Kidney epithelial cell (primary cell): Measurements from ENCODE around the gene ITPR1. TPM values are rescaled to one million over a fixed set of nuclear protein-coding genes. Genes with fewer than 3 reads are reported as not detected.

Experiments
- DNase-seq: peaks from one replicate; pipeline ENCODE4 v3.0.0-alpha.2; 2010; ENCODE audit warnings: low read depth
- H3K27me3 ChIP-seq: 2 replicates; pipeline ENCODE4 v1.6.0; 2011; ENCODE audit warnings: low read length; ENCODE audit not compliant: control insufficient read depth, insufficient read depth
- H3K36me3 ChIP-seq: 2 replicates; pipeline ENCODE4 v1.5.1; 2011; ENCODE audit warnings: low read length; ENCODE audit not compliant: control insufficient read depth, insufficient read depth
- H3K4me3 ChIP-seq: 2 replicates; pipeline ENCODE4 v1.5.1; 2011; ENCODE audit warnings: low read depth, mild to moderate bottlenecking, control low read depth, low read length
- total RNA-seq: library from RNA; depleted of rRNA; stranded (reverse); fragments of >200 nt; gene quantifications from 2 replicates; pipeline ENCODE4 v1.2.3, GENCODE V29; 2015
- TF ChIP-seq, protein P1 (sequence below): IDR thresholded peaks from 2 replicates; pipeline ENCODE4 v1.5.1; 2011; ENCODE audit warnings: mild to moderate bottlenecking, moderate library complexity, low read length, control low read depth, inconsistent platforms; ENCODE audit not compliant: insufficient read depth, poor library complexity, severe bottlenecking

The ITPR1 gene
- total RNA-seq, 1 donor from 2014 or later, result 8.9 TPM

DNA sequence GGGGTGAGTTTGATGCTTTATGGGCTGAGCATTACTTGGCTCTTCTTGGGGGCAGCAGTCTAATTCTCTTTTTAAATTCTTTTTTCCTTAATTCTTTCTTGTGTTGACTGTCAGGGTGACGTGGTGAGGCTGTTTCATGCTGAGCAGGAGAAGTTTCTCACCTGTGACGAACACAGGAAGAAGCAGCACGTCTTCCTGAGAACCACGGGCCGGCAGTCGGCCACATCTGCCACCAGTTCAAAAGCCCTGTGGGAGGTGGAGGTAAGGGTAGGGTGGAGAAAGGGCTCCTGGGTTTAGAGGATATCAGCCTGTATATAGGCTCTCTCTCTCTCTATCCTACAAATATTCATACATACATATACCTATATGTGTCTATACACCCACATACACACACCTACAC, 152.3 kb downstream of the ITPR1 start:
- no peaks in the 10 kb centered on the region for H3K27me3 ChIP-seq
- TF ChIP-seq, protein P1, sequence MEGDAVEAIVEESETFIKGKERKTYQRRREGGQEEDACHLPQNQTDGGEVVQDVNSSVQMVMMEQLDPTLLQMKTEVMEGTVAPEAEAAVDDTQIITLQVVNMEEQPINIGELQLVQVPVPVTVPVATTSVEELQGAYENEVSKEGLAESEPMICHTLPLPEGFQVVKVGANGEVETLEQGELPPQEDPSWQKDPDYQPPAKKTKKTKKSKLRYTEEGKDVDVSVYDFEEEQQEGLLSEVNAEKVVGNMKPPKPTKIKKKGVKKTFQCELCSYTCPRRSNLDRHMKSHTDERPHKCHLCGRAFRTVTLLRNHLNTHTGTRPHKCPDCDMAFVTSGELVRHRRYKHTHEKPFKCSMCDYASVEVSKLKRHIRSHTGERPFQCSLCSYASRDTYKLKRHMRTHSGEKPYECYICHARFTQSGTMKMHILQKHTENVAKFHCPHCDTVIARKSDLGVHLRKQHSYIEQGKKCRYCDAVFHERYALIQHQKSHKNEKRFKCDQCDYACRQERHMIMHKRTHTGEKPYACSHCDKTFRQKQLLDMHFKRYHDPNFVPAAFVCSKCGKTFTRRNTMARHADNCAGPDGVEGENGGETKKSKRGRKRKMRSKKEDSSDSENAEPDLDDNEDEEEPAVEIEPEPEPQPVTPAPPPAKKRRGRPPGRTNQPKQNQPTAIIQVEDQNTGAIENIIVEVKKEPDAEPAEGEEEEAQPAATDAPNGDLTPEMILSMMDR, result no peak
- no peaks in the 10 kb centered on the region for H3K36me3 ChIP-seq
- H3K4me3 ChIP-seq, result no peak overlapping the region
- no peak for DNase-seq

- H3K4me3 ChIP-seq, result no peak overlapping the region
- DNase-seq, result no peak
- H3K27me3 ChIP-seq, result no peaks in the 10 kb centered on the region
- TF ChIP-seq, protein P1, result no peak
- H3K36me3 ChIP-seq, result no peaks in the 10 kb centered on the region
Observed at GRCh38 chr3:4647411-4647810, 154.3 kb downstream of the ITPR1 start.

- TF ChIP-seq, protein P1, result no peak
- DNase-seq, result no peak
- Histone ChIP-seq H3K4me3 (no peak overlapping the region), H3K36me3 (no peaks in the 10 kb centered on the region), H3K27me3 (no peaks in the 10 kb centered on the region)
Observed at GRCh38 chr3:4655145-4656045, 162.2 kb downstream of the ITPR1 start.

DNA sequence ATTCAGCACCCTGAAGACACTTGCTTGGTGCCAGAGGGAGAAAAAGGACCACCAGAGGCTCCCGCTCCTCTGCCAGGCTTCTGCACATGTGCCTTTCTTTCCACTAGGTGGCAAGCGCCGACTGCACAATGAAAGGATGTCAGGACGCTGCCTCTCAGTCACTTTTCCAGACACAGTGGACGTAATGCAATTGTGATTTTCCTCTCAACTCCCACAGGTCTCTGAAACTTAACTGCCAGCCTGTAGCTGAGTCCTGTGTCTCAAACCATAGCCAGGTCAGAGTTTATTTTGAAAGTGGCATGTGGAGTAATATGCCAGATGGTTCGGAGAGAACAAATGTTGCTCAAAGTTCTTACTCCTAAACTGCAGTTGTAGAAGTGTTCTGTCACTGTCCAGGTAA, 162.9 kb downstream of the ITPR1 start:
- no peak overlapping the region for H3K4me3 ChIP-seq

GRCh38 chr3:4656626-4657328, 163.6 kb downstream of the ITPR1 start:
- H3K27me3 ChIP-seq, result no peaks in the 10 kb centered on the region
- TF ChIP-seq, protein P1, result no peak
- H3K36me3 ChIP-seq, result no peaks in the 10 kb centered on the region
- H3K4me3 ChIP-seq, result no peak overlapping the region
- no peak for DNase-seq

More for the DNA sequence above, 162.9 kb downstream of the ITPR1 start:
- TF ChIP-seq, protein P1, result peak; percentile 97
- no peaks in the 10 kb centered on the region for H3K36me3 ChIP-seq
- no peaks in the 10 kb centered on the region for H3K27me3 ChIP-seq
- peak; percentile 38 for DNase-seq
